Panc1 (cell line): ENCODE measurements around the gene CBX7. TPM values are rescaled to one million over a fixed set of nuclear protein-coding genes. Genes with fewer than 3 reads are reported as not detected.

Experiments
- ATAC-seq: fragments of 200-7000 bp; cut with Tn5 transposase; 2 replicates; pipeline ENCODE4 v1.9.1; 2020; ENCODE audit warnings: mild to moderate bottlenecking, moderate library complexity
- BruUV-seq: library from RNA; stranded (reverse); fragments of 400-500 nt; replicated peaks from 2 replicates; lab custom pipeline; 2021; lab: Mats Ljungman, UMichigan
- CTCF ChIA-PET: fragments of 300-600 bp; sonication (Branson Sonifier 250); formaldehyde crosslinking; loops from one replicate; lab custom pipeline; 2022; ENCODE audit warnings: antibody characterized with exemption; lab: Charles Lee
- POLR2A ChIA-PET: fragments of 300-600 bp; sonication (Branson Sonifier 250); formaldehyde crosslinking; loops from one replicate; lab custom pipeline; 2022; ENCODE audit warnings: antibody characterized with exemption; lab: Charles Lee
- DNase-seq: peaks from one replicate; pipeline ENCODE4 v3.0.0-alpha.2; 2010; ENCODE audit warnings: low read depth, low spot score
- H3K27ac ChIP-seq: 2 replicates; pipeline ENCODE4 v1.5.1; 2011; ENCODE audit warnings: mild to moderate bottlenecking, low read length, inconsistent platforms
- H3K27me3 ChIP-seq: fragments of 200-500 bp; sonication (Bioruptor generic); 2 replicates; pipeline ENCODE4 v1.6.0; 2014; ENCODE audit warnings: low read length, inconsistent platforms; ENCODE audit not compliant: control insufficient read depth, insufficient read depth
- H3K36me3 ChIP-seq: fragments of 200-500 bp; sonication (Bioruptor generic); 2 replicates; pipeline ENCODE4 v1.5.1; 2014; ENCODE audit warnings: inconsistent platforms, mild to moderate bottlenecking, low read length, moderate library complexity; ENCODE audit not compliant: control insufficient read depth, insufficient read depth
- H3K4me1 ChIP-seq: 2 replicates; pipeline ENCODE4 v1.5.1; 2011; ENCODE audit warnings: inconsistent platforms, mild to moderate bottlenecking, low read length, moderate library complexity; ENCODE audit not compliant: control insufficient read depth, insufficient read depth
- H3K4me3 ChIP-seq, 2 experiments: 2 replicates each; pipeline ENCODE4 v1.5.1; 2011 to 2012; ENCODE audit warnings: low read depth in 2 of 2, low read length in 2 of 2, mild to moderate bottlenecking in 2 of 2, inconsistent platforms in 1 of 2, moderate library complexity in 1 of 2
- H3K9me3 ChIP-seq: fragments of 200-500 bp; sonication (Bioruptor generic); 2 replicates; pipeline ENCODE4 v1.5.1; 2014; ENCODE audit warnings: low read depth, mild to moderate bottlenecking, inconsistent platforms, low read length, moderate library complexity; ENCODE audit not compliant: control insufficient read depth, insufficient read depth
- CTCF ChIP-seq: fragments of 450-650 bp; IDR thresholded peaks from 2 replicates; pipeline ENCODE4 v1.5.1; 2017; ENCODE audit warnings: mild to moderate bottlenecking
- POLR2AphosphoS5 ChIP-seq: IDR thresholded peaks from 2 replicates; pipeline ENCODE4 v1.6.1; 2012; ENCODE audit warnings: mild to moderate bottlenecking, low read depth, low read length, moderate library complexity
- REST ChIP-seq, 2 experiments: IDR thresholded peaks; 2 replicates each; pipeline ENCODE4 v1.6.1; 2011 to 2012; ENCODE audit warnings: low read depth in 2 of 2, control low read depth in 1 of 2, low read length in 1 of 2, mild to moderate bottlenecking in 1 of 2, moderate library complexity in 1 of 2; ENCODE audit not compliant: insufficient read depth in 1 of 2
- SIN3A ChIP-seq: IDR thresholded peaks from 2 replicates; pipeline ENCODE4 v1.6.1; 2012; ENCODE audit warnings: low read depth, mild to moderate bottlenecking, low read length, moderate library complexity, borderline replicate concordance; ENCODE audit not compliant: insufficient read depth
- TCF7L2 ChIP-seq: IDR thresholded peaks from 2 replicates; pipeline ENCODE4 v1.6.1; 2011; ENCODE audit warnings: mild to moderate bottlenecking, low read depth, low read length, inconsistent platforms
- in situ Hi-C: cut with HindIII; loops from 2 replicates; pipeline ENCODE4 v1.10.0; 2016; ENCODE audit warnings: low sequenced_read_pairs, low pct_unique_long_range_greater_than_20kb
- intact Hi-C: fragments of 100-400 bp; cut with micrococcal nuclease; formaldehyde crosslinking; loops from one replicate; pipeline ENCODE4 v1.10.0; 2022; ENCODE audit not compliant: unreplicated experiment
- total RNA-seq: library from RNA; stranded (reverse); gene quantifications from one replicate; pipeline ENCODE4 v1.2.1, GENCODE V29; 2021; ENCODE audit not compliant: unreplicated experiment

The CBX7 gene
- total RNA-seq, 1 experiment from 2014 or later, result 14.5 TPM

- Histone ChIP-seq H3K9me3 (no peaks in the 10 kb centered on the region), H3K4me3 (no peak overlapping the region), H3K36me3 (no peaks in the 10 kb centered on the region), H3K27me3 (no peaks in the 10 kb centered on the region), H3K4me1 (no peaks in the 10 kb centered on the region), H3K27ac (no peak overlapping the region)
- no peak for ATAC-seq
- ChIA-PET CTCF (interaction anchor here (0.7 to 1.0 kb wide), 2 partner anchors 29 to 247 kb away, joined by 3 read pairs; no protein-coding TSS in a partner anchor), POLR2A (interaction anchor here (0.6 kb wide), 1 partner anchor 16 kb away, joined by 3 read pairs; no protein-coding TSS in a partner anchor)
- no peak for DNase-seq
- in situ Hi-C loops, result no loop called here
- intact Hi-C loops, result loop anchor here (5.0 kb wide), 1 partner anchor 257 kb away; no protein-coding TSS in a partner anchor
- BruUV-seq, result no TSS peak
- no peak for TF ChIP-seq REST (IDR thresholded peaks at IDR 0.05; ENCODE audit: insufficient read depth in 1 of 2, low read depth in 2 of 2, low read length in 1 of 2)
- TF ChIP-seq TCF7L2, result no peak
- no peak for TF ChIP-seq SIN3A
- no peak for TF ChIP-seq CTCF
- TF ChIP-seq POLR2AphosphoS5, result no peak
These were observed 28.5 kb downstream of the CBX7 start for GRCh38 chr22:39123751-39124581.

- CTCF ChIA-PET, result interaction anchor here (0.7 to 1.0 kb wide), 2 partner anchors 28 to 118 kb away, joined by 3 to 5 read pairs; no protein-coding TSS in a partner anchor
- in situ Hi-C loops (no loop called here), intact Hi-C loops (loop anchor here (5.0 kb wide), 1 partner anchor 256 kb away; no protein-coding TSS in a partner anchor)
These were observed 29.6 kb downstream of the CBX7 start for GRCh38 chr22:39122772-39123470.

More at GRCh38 chr22:39122772-39123470, 29.6 kb downstream of the CBX7 start:
- H3K36me3 ChIP-seq, result no peaks in the 10 kb centered on the region
- H3K4me3 ChIP-seq, result no peak overlapping the region
- POLR2A ChIA-PET, result interaction anchor here (0.6 kb wide), 1 partner anchor 199 kb away, joined by 3 read pairs; no protein-coding TSS in a partner anchor
- H3K27ac ChIP-seq, result no peak overlapping the region
- no peak for DNase-seq
- no TSS peak for BruUV-seq
- no peak for TF ChIP-seq TCF7L2
- no peak for TF ChIP-seq SIN3A
- TF ChIP-seq POLR2AphosphoS5, result no peak
- no peak for TF ChIP-seq CTCF
- no peaks in the 10 kb centered on the region for H3K4me1 ChIP-seq
- no peaks in the 10 kb centered on the region for H3K27me3 ChIP-seq
- ATAC-seq, result no peak
- H3K9me3 ChIP-seq, result no peaks in the 10 kb centered on the region
